IPS-15b (cell line): ENCODE data around the gene SPAG6.

Source experiments
- H3K27me3 ChIP-seq: one replicate; pipeline ENCODE4 v1.6.1; 2013; ENCODE audit warnings: low read length; ENCODE audit not compliant: control insufficient read depth, insufficient read depth
- H3K36me3 ChIP-seq: one replicate; pipeline ENCODE4 v1.6.1; 2013; ENCODE audit warnings: low read length; ENCODE audit not compliant: control insufficient read depth, insufficient read depth
- H3K4me1 ChIP-seq: one replicate; pipeline ENCODE4 v1.6.1; 2013; ENCODE audit warnings: mild to moderate bottlenecking, low read length; ENCODE audit not compliant: control insufficient read depth, insufficient read depth
- H3K4me3 ChIP-seq: one replicate; pipeline ENCODE4 v1.5.1; 2013; ENCODE audit warnings: low read depth, low read length
- H3K9ac ChIP-seq: one replicate; pipeline ENCODE4 v1.6.1; 2013; ENCODE audit warnings: low read depth, mild to moderate bottlenecking, low read length
- H3K9me3 ChIP-seq: one replicate; pipeline ENCODE4 v1.6.1; 2013; ENCODE audit warnings: mild to moderate bottlenecking, low read length; ENCODE audit not compliant: control insufficient read depth, insufficient read depth

The SPAG6 gene

DNA sequence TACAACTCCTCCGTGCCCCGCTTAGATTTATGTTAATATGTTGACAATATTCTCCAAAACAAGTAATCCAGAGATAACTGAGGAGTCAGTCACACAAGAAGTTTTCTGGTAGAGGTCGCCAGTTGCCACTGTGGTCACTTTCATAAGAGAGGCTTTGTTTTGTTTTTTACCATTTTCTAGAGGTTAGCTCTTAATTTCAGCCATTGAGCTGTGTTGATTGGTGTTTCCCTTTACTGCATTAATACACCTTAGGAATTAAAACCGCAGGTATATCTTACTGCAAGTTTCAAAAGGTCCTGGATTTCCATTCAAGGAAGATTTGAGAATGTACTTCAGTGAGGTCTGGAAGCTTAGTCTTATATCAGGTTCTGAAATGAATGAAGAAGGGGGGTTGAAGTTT is 20.9 kb upstream of the SPAG6 start:
- no peaks in the 10 kb centered on the region for H3K36me3 ChIP-seq
- H3K9ac ChIP-seq = no peak overlapping the region
- H3K27me3 ChIP-seq = peaks cover 80% of the 10 kb centered on the region
- H3K4me1 ChIP-seq = peaks cover 18% of the 10 kb centered on the region
- no peaks in the 10 kb centered on the region for H3K9me3 ChIP-seq
- peak overlapping the region; percentile 41 for H3K4me3 ChIP-seq

DNA sequence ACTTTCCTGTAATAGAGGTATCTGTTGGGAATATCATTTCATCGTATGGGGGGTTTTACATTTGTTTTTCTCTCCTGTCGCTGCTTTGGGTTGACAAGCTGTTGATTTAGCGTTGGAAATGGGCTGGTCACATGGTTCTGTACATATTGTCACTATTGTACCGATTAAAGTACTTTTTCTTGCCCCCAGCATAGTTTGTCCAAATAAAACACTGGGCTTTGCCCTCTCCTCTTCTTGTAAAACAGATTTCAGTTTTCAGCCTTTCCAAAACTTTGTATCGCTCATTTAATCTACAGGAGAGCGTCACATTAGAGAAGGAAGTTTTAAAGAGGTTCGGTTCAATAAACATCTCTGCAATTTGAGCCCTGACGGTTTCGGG is 20.4 kb upstream of the SPAG6 start:
- Histone ChIP-seq H3K4me3 (peak overlapping the region; percentile 41), H3K9ac (no peak overlapping the region), H3K27me3 (peaks cover 80% of the 10 kb centered on the region), H3K9me3 (no peaks in the 10 kb centered on the region), H3K36me3 (no peaks in the 10 kb centered on the region), H3K4me1 (peaks cover 18% of the 10 kb centered on the region)

DNA sequence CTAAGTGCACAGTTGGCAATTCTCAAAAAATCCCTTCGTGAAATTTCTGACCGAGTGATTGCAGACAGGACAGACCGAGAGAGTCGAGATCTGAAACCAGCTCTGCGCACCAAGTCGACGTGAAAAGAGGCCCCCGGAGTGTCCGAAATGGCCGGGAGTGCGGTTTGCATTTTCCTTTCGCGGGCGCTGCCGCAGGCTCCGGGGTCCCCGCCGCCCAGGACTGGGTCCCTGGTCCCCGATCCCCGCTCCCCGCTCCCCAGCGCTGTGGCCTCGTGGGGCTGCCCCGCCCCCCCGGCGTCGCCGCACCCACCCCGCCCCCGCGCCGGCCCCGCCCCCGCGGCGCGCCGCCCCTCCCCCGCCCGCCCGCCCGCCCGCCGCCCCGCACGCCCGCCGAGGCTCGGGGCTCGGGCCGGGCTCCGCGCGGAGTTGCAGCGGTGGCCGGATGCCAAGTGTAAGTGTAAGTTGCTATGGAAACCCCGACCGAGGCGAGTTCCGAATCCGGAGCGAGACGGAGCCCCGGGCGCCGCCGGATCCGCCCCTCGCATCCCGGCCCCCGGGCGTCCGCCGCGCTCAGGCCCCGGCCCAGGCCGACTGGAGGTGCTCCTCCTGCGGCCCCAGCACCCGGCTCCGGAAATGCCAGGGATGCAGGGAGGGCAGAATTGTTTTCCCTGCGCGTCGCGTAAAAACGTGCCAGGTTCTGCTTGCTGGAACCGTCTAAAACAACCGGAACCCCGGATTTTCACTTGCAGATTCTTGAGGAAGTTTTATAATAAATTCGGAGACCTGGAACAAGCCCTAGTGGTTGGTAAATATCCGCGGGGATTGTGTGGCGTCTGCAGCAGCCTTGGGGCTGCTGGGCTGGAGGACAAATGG is 19.8 kb upstream of the SPAG6 start:
- Histone ChIP-seq H3K27me3 (peaks cover 81% of the 10 kb centered on the region), H3K9me3 (no peaks in the 10 kb centered on the region), H3K4me1 (peaks cover 18% of the 10 kb centered on the region), H3K36me3 (no peaks in the 10 kb centered on the region), H3K9ac (no peak overlapping the region), H3K4me3 (peak overlapping the region; percentile 41)

DNA sequence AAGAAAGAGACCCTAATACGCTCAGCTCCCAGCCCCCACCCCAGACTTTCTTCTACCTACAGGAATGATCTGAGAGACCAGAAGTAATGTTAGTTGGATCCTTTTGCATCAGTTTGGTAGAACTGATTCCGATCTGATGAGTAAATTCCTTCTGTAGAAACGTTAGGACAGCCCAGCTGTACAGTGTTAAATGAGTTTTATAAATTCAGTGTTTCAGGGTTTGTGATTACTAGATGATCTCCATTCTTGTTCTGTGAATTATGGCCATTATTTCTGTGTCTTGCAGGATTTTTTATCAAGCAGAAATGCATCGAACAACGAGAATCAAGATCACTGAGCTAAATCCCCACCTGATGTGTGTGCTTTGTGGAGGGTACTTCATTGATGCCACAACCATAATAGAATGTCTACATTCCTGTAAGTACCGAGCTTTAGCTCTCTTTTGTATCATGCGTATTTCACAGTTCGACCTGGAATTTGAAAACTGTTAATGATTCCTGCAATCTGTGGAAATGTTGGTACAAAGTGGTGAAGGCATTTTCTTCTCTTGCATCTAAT is 19.1 kb upstream of the SPAG6 start:
- peaks cover 18% of the 10 kb centered on the region for H3K4me1 ChIP-seq
- H3K36me3 ChIP-seq = no peaks in the 10 kb centered on the region
- peaks cover 89% of the 10 kb centered on the region for H3K27me3 ChIP-seq
- H3K9ac ChIP-seq = no peak overlapping the region
- no peaks in the 10 kb centered on the region for H3K9me3 ChIP-seq
- H3K4me3 ChIP-seq = peak overlapping the region; percentile 24

DNA sequence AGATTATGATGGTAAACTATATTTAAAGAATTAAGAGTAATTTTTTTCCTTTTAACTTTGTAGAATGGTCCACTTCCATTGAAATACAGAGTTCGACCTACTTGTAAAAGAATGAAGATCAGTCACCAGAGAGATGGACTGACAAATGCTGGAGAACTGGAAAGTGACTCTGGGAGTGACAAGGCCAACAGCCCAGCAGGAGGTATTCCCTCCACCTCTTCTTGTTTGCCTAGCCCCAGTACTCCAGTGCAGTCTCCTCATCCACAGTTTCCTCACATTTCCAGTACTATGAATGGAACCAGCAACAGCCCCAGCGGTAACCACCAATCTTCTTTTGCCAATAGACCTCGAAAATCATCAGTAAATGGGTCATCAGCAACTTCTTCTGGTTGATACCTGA is 16.1 kb upstream of the SPAG6 start:
- H3K4me1 ChIP-seq = peaks cover 10% of the 10 kb centered on the region
- no peak overlapping the region for H3K4me3 ChIP-seq
- peaks cover 95% of the 10 kb centered on the region for H3K27me3 ChIP-seq
- no peaks in the 10 kb centered on the region for H3K9me3 ChIP-seq
- no peak overlapping the region for H3K9ac ChIP-seq
- H3K36me3 ChIP-seq = no peaks in the 10 kb centered on the region

DNA sequence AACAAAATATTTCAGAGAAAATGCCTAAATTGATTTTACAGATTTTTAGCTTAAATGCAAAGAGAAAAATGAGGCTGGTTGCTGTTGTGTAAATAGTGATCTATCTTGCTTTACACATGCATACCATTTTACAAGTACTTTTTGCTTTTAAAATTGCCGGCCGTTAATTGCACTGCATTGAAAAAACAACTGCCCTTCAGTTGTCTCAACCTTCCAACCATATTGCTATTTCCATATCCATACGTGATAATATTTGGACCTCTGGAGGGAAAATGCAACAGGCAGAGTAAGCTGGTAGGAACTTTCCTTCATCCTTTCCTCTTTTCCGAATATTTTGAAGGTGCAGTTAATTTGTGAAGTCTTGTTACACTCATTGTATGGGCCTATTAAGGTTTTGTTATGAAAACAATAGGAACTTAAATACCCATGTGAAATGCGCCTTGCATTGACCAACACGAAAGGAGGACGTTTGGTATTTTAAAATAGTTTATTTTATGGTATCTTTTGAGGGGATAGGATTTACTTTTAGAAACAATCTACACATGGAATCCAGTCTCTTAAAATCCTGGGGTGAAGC is 13.1 kb upstream of the SPAG6 start:
- no peak overlapping the region for H3K4me3 ChIP-seq
- H3K4me1 ChIP-seq = no peaks in the 10 kb centered on the region
- no peaks in the 10 kb centered on the region for H3K9me3 ChIP-seq
- no peaks in the 10 kb centered on the region for H3K36me3 ChIP-seq
- peaks cover 100% of the 10 kb centered on the region for H3K27me3 ChIP-seq
- no peak overlapping the region for H3K9ac ChIP-seq

DNA sequence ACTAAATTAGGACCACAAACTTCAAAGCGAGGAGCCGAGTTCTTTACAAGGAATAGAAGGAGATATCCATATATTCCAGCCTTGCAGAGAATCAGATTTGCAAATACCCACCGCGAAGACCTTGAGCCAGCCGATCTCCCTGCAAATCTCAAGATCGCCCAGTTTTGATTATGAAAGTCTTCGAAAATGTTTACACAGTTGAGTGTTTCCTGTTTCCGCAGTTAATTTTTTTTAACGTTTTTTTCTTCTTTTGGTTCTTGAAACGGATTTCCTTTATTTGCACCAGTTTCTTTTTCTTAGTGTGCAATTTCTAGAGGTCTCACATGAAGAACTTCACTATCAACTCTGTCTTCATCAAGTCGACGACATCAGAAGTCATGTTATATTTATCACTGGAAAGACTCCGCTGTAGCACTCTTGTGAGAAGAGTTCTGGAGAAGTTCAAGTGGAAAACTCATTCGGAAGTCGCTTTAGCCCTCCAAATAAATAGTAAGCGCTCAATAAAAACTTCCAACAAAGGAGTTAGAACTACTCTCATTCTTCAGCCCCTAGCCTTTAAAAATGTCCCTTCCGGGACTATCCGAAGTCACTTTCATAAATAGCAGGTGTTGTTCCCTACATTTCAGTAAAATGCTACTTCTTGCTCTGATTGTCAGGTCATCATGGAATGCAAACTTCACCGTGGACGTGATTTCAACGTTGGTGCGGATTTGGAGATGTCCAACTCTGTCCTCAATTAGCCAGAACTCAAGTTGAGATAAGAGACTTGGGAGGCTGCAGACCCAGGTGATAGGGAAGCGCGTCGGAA is 11.9 kb upstream of the SPAG6 start:
- Histone ChIP-seq H3K9me3 (no peaks in the 10 kb centered on the region), H3K9ac (no peak overlapping the region), H3K36me3 (no peaks in the 10 kb centered on the region), H3K4me3 (peak overlapping the region; percentile 59), H3K27me3 (peaks cover 100% of the 10 kb centered on the region), H3K4me1 (no peaks in the 10 kb centered on the region)

DNA sequence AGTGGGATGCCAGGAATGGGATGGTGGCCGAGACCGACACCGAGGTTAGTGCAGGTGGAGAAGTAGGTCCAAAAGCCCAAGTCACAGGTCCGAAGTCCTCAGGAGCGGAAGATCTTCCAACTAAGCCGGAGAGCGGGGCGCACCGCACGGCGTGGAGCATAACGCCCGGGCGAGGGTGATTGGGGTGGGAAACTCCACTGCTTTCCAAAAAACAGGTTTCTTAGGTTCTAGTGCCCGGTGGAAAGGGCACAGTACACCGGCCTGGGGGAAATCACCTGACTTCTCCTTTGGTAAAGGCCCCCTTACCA is 11.4 kb upstream of the SPAG6 start:
- Histone ChIP-seq H3K4me1 (no peaks in the 10 kb centered on the region), H3K4me3 (peak overlapping the region; percentile 59), H3K9me3 (no peaks in the 10 kb centered on the region), H3K27me3 (peaks cover 100% of the 10 kb centered on the region), H3K9ac (no peak overlapping the region), H3K36me3 (no peaks in the 10 kb centered on the region)

DNA sequence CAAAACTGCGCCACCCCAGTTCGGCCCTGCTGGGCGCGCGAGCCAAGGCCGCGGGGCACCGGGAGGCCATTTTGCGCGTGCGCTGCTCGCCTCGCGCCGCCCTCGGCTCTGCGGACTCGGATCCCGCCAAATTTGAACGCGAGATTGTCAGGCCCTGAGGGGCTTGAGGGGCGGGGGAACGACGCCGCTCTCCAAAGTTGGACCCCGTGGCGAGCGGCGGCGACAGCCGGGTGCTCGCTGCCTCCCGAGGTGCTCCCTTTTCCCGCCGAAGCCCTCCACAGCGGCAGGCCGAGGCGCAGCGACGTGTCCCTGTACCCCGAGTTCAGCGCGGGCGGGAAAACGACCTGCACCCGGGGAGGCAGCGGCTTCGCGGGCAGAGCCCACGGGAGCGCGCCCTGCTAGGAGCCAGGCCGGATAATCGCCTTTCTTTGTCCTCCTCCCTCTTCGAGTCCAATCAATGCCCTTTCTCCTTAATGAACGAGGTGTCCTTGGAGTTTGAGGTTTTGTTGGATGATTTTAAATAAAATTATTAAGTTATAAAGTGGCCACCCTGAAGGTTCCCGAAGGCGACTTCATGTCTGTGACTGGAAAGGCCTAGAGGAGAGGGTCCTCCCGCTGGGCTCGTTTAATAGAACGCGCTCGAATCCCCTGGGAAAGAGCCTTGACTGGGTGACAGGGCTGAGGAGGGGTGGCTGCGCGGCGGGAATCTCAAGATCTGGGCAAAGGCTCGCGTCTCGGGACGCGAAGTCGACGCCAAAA is 10.7 kb upstream of the SPAG6 start:
- H3K9me3 ChIP-seq = no peaks in the 10 kb centered on the region
- no peak overlapping the region for H3K9ac ChIP-seq
- no peaks in the 10 kb centered on the region for H3K4me1 ChIP-seq
- peak overlapping the region; percentile 59 for H3K4me3 ChIP-seq
- H3K36me3 ChIP-seq = no peaks in the 10 kb centered on the region
- H3K27me3 ChIP-seq = peaks cover 100% of the 10 kb centered on the region

DNA sequence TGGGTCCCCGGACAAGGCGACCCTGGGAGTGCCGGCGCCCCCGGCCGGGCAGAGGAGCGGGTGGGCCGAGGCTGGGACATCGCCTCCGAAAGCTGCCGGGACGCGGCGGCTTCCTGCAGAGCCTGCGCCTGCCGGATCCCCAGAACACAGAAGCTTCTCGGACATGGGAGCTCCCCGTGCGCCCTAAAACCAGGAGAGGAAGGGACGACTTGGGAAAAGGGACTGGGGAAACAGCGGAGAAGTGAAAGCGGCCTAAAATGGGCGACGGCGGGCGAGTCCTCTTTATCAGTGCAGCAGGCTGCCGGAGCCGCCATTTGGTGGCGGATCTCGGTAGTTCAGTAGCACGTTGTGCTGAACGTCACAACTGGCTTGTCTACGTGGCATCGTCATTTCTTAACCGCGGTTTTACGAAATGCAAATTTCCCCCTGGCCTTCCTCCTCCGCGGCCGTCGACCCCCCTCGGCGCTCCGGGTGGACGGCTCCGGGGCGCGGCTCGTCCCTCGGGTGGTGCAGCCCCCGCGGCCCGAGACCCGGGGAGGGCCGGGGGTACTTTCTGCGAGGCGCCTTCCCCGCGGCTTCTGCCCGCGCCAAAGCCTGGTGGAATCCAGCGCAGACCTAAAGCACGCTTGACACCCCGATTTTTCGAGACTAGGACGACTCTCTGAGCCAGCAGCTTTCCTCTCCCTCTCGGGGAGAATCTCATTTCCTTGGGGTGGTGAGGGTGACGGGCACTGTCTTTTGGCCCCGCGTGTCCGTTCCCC is 9.9 kb upstream of the SPAG6 start:
- H3K4me1 ChIP-seq = peaks cover 3% of the 10 kb centered on the region
- peak overlapping the region; percentile 59 for H3K4me3 ChIP-seq
- no peak overlapping the region for H3K9ac ChIP-seq
- no peaks in the 10 kb centered on the region for H3K36me3 ChIP-seq
- H3K27me3 ChIP-seq = peaks cover 100% of the 10 kb centered on the region
- no peaks in the 10 kb centered on the region for H3K9me3 ChIP-seq
